WERI-Rb-1 (cell line): ENCODE results near the gene MYLK2.

ENCODE experiments used
- DNase-seq: peaks from one replicate; pipeline ENCODE4 v3.0.0-alpha.2; 2020
- H3K27ac ChIP-seq: fragments of 250-450 bp; sonication (Bioruptor Pico); 2 replicates; pipeline ENCODE4 v1.5.1; 2020; ENCODE audit warnings: mild to moderate bottlenecking, moderate library complexity
- H3K27me3 ChIP-seq: fragments of 250-450 bp; sonication (Bioruptor Pico); 2 replicates; pipeline ENCODE4 v1.5.1; 2021; ENCODE audit warnings: mild to moderate bottlenecking, low read depth, moderate library complexity; ENCODE audit not compliant: insufficient read depth, severe bottlenecking
- H3K36me3 ChIP-seq: fragments of 250-450 bp; sonication (Bioruptor Pico); 2 replicates; pipeline ENCODE4 v1.5.1; 2020; ENCODE audit warnings: mild to moderate bottlenecking, moderate library complexity
- H3K4me3 ChIP-seq: 2 replicates; pipeline ENCODE4 v1.5.1; 2011; ENCODE audit warnings: low read depth, mild to moderate bottlenecking, control low read depth, low read length
- H3K9me3 ChIP-seq: fragments of 250-450 bp; sonication (Bioruptor Pico); 2 replicates; pipeline ENCODE4 v1.5.1; 2021; ENCODE audit warnings: mild to moderate bottlenecking, moderate library complexity; ENCODE audit not compliant: severe bottlenecking
- TF ChIP-seq, protein P1 (sequence below): IDR thresholded peaks from 2 replicates; pipeline ENCODE4 v1.5.1; 2011; ENCODE audit warnings: low read depth, mild to moderate bottlenecking, control low read depth, inconsistent platforms, low read length

Gene MYLK2

DNA sequence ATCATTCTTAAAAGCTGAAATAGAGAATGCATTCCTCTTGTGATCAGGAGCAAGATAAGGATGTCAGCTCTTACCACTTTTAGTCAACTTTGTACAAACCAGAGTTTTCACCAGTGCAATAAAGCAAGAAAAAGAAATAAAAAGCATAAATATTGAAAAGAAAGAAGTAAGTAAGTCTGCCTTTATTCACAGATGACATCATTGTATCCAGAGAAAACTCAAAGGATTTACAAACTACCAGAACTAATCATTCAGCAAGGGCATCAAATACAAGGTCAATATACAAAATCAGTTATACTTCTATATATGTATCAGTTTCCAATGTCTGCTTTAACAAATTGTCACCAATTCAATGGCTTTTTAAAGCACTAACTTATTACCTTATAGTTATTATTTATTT lies 64.7 kb downstream of the MYLK2 start:
- no peak overlapping the region for H3K27ac ChIP-seq
- no peak for DNase-seq
- TF ChIP-seq, protein P1, sequence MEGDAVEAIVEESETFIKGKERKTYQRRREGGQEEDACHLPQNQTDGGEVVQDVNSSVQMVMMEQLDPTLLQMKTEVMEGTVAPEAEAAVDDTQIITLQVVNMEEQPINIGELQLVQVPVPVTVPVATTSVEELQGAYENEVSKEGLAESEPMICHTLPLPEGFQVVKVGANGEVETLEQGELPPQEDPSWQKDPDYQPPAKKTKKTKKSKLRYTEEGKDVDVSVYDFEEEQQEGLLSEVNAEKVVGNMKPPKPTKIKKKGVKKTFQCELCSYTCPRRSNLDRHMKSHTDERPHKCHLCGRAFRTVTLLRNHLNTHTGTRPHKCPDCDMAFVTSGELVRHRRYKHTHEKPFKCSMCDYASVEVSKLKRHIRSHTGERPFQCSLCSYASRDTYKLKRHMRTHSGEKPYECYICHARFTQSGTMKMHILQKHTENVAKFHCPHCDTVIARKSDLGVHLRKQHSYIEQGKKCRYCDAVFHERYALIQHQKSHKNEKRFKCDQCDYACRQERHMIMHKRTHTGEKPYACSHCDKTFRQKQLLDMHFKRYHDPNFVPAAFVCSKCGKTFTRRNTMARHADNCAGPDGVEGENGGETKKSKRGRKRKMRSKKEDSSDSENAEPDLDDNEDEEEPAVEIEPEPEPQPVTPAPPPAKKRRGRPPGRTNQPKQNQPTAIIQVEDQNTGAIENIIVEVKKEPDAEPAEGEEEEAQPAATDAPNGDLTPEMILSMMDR: no peak
- no peaks in the 10 kb centered on the region for H3K36me3 ChIP-seq
- no peaks in the 10 kb centered on the region for H3K27me3 ChIP-seq
- H3K4me3 ChIP-seq: no peak overlapping the region
- peaks cover 6% of the 10 kb centered on the region for H3K9me3 ChIP-seq
